ENCODE measurements around the gene PRR5L. TPM values are rescaled to one million over a fixed set of nuclear protein-coding genes. Genes with fewer than 3 reads are reported as not detected.

Gene PRR5L
- total and polyA plus RNA-seq, 2 experiments from 2014 or later = 3.1 to 7.5 TPM

DNA sequence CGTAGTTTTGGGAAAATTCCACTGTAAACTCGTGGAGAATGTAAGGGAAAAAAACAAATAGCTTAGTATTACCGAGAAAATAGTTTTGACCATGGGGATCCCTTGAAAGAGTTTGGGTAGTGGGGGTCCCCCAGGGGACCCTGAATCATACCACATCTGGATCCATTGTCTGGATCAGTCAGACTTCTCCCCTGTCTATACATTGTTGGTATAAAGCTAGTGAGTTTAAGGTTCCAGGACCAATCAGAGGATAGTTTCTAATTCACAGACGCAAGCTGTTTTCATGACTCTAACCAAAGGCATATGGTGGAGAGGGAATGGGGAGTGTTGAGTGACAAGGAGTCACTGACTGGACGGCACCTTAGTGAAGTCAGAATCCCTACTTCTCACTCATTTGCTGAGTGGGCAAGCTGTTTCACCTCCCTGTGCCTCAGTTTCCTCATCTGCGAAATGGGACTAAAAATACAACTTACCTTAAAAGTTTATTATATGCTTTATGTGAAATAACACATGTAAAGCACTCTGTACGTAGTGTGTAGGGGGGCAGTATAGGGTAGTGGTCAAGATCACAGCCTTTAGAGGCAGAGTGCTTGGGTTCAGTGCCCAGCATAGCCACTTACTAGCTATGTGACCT, 123.8 kb downstream of the PRR5L start:
- TF ChIP-seq, protein P1, sequence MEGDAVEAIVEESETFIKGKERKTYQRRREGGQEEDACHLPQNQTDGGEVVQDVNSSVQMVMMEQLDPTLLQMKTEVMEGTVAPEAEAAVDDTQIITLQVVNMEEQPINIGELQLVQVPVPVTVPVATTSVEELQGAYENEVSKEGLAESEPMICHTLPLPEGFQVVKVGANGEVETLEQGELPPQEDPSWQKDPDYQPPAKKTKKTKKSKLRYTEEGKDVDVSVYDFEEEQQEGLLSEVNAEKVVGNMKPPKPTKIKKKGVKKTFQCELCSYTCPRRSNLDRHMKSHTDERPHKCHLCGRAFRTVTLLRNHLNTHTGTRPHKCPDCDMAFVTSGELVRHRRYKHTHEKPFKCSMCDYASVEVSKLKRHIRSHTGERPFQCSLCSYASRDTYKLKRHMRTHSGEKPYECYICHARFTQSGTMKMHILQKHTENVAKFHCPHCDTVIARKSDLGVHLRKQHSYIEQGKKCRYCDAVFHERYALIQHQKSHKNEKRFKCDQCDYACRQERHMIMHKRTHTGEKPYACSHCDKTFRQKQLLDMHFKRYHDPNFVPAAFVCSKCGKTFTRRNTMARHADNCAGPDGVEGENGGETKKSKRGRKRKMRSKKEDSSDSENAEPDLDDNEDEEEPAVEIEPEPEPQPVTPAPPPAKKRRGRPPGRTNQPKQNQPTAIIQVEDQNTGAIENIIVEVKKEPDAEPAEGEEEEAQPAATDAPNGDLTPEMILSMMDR (IDR thresholded peaks at IDR 0.05; ENCODE audit: poor library complexity) = no peak
- TF ChIP-seq EZH2phosphoT487 (IDR thresholded peaks at IDR 0.05; ENCODE audit: low read depth, severe bottlenecking, unreplicated experiment) (no peak), EZH2 (IDR thresholded peaks at IDR 0.05; ENCODE audit: borderline replicate concordance) (no peak)
- Histone ChIP-seq H3K9me2 (replicated peaks; ENCODE audit: insufficient read depth) (no peaks in the 10 kb centered on the region), H3K79me2 (no peaks in the 10 kb centered on the region), H3K27me3 (no peaks in the 10 kb centered on the region), H4K20me1 (ENCODE audit: insufficient read depth, poor library complexity, severe bottlenecking) (no peaks in the 10 kb centered on the region), H2AFZ (no peak overlapping the region), H3K9me3 (ENCODE audit: low read depth) (no peaks in the 10 kb centered on the region), H3K4me3 (no peak overlapping the region), H3K27ac (peak overlapping the region; percentile 21), H3K36me3 (replicated peaks; ENCODE audit: insufficient read depth, low read depth) (no peaks in the 10 kb centered on the region), H3K4me2 (no peak overlapping the region), H3K4me1 (ENCODE audit: insufficient read depth) (peaks cover 12% of the 10 kb centered on the region)
- 75% methylated on average over 7 of the region's 7 CpGs for WGBS (ENCODE audit: low lambda C conversion rate, missing lambda C conversion rate)
- no peak for DNase-seq (ENCODE audit: low spot score)

DNA sequence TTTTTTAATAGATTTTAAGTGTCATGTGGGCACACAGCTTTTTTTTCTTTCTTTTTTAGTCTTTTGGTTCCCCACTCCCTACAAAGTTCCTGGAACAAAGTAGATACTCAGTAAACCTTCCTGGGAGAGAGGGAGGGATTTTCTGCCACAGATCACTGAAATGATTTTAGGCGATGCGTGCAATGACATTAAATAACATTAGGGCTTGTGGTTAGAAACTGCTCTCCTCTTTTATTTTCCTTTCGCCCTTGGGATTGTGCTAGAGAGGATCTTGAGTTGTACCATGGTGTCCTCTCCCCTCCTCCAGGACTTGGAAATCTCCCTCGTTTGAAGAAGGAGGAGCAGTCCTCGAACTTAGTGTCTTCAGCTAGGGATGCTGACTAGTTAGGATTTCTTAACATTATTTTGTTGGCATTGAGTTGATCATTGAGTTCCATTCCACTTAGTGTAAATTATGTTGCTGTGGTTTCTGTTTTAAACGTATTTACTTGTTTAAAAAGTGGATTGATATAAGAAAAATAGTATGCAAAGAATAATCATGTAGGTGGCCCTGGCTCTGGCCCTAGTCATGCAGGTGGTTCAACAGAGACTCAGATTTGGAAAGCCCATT, 125.6 kb downstream of the PRR5L start:
- Histone ChIP-seq H3K9me3 (ENCODE audit: low read depth) (no peaks in the 10 kb centered on the region), H3K9me2 (replicated peaks; ENCODE audit: insufficient read depth) (no peaks in the 10 kb centered on the region), H2AFZ (no peak overlapping the region), H3K4me1 (ENCODE audit: insufficient read depth) (peaks cover 12% of the 10 kb centered on the region), H3K27ac (peak overlapping the region; percentile 28), H3K27me3 (no peaks in the 10 kb centered on the region), H3K4me2 (peak overlapping the region; percentile 0), H3K4me3 (no peak overlapping the region), H3K79me2 (no peaks in the 10 kb centered on the region), H3K36me3 (replicated peaks; ENCODE audit: insufficient read depth, low read depth) (no peaks in the 10 kb centered on the region), H4K20me1 (ENCODE audit: insufficient read depth, poor library complexity, severe bottlenecking) (no peaks in the 10 kb centered on the region)
- WGBS (ENCODE audit: low lambda C conversion rate, missing lambda C conversion rate) = 79% methylated on average over 6 of the region's 6 CpGs
- no peak for DNase-seq (ENCODE audit: low spot score)
- no peak for TF ChIP-seq EZH2phosphoT487 (IDR thresholded peaks at IDR 0.05; ENCODE audit: low read depth, severe bottlenecking, unreplicated experiment)

DNA sequence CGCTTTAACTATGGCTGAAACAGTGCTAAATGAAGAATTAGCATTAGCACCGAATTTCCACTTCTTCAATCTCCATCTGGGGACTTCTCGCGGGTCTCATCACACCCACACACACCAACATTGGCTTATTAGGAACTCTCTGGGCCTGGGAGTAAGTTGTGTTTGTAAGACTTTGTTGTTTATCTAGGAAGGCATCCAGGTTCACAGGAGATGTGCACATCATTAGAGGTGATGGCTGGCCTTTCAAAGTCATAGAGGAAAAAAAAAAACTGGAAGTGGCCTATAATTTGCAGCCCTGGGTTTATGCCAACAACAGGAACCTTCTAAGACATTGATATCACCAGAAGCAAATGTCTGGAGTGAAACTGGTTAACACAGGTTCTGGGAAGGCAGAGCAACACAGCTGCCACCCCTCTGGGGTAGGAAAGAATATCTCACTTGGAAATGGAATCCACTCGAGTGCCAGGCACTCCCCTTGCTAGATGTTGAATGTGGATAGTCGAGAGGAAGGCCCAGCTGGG, 129.5 kb downstream of the PRR5L start:
- WGBS (ENCODE audit: low lambda C conversion rate, missing lambda C conversion rate) = 88% methylated on average over 6 of the region's 6 CpGs
- H3K36me3 ChIP-seq (replicated peaks; ENCODE audit: insufficient read depth, low read depth) = no peaks in the 10 kb centered on the region
- DNase-seq (ENCODE audit: low spot score) = no peak
- TF ChIP-seq EZH2phosphoT487 (IDR thresholded peaks at IDR 0.05; ENCODE audit: low read depth, severe bottlenecking, unreplicated experiment) = no peak
- TF ChIP-seq, protein P1 (IDR thresholded peaks at IDR 0.05; ENCODE audit: poor library complexity) = no peak
- no peak for TF ChIP-seq EZH2 (IDR thresholded peaks at IDR 0.05; ENCODE audit: borderline replicate concordance)
- no peak overlapping the region for H3K4me3 ChIP-seq
- H3K9me2 ChIP-seq (replicated peaks; ENCODE audit: insufficient read depth) = no peaks in the 10 kb centered on the region
- H3K27ac ChIP-seq = no peak overlapping the region
- no peak overlapping the region for H2AFZ ChIP-seq
- H3K27me3 ChIP-seq = no peaks in the 10 kb centered on the region
- H3K79me2 ChIP-seq = no peaks in the 10 kb centered on the region
- H3K4me1 ChIP-seq (ENCODE audit: insufficient read depth) = peaks cover 7% of the 10 kb centered on the region
- H4K20me1 ChIP-seq (ENCODE audit: insufficient read depth, poor library complexity, severe bottlenecking) = no peaks in the 10 kb centered on the region
- H3K9me3 ChIP-seq (ENCODE audit: low read depth) = no peaks in the 10 kb centered on the region
- H3K4me2 ChIP-seq = no peak overlapping the region

DNA sequence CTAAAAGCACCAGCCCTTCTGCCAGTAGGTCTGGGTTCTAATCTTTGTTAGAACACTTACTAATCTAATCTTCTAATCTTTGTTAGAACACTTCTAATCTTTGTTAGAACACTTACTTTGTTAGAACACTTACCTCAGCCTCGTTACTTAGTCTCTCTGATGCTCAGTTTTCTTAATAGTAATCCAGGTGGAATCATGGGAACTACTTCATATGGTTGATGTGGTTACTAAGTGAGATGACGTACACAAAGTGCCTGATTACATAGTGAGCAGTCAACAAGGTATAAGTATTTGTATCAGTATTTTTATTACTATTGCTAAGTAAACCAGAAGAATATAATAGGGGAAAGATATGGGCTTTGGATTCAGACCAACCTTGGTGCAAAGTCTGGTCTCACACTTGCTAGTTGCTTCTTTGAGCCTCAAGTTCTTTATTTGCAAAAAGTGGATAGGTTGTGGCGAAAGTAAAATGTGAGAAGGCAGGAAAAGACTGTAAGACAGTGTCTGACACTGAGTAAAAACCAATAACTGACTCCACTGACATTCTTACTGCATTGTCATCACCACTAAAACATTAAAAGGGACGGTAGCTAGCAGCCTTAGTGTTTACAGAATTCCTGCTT, 130.2 kb downstream of the PRR5L start:
- TF ChIP-seq, protein P1 (IDR thresholded peaks at IDR 0.05; ENCODE audit: poor library complexity) = no peak
- TF ChIP-seq EZH2phosphoT487 (IDR thresholded peaks at IDR 0.05; ENCODE audit: low read depth, severe bottlenecking, unreplicated experiment) (no peak), EZH2 (IDR thresholded peaks at IDR 0.05; ENCODE audit: borderline replicate concordance) (no peak)
- Histone ChIP-seq H3K4me3 (no peak overlapping the region), H3K27ac (no peak overlapping the region), H3K9me2 (replicated peaks; ENCODE audit: insufficient read depth) (no peaks in the 10 kb centered on the region), H3K27me3 (no peaks in the 10 kb centered on the region), H3K4me2 (no peak overlapping the region), H3K36me3 (replicated peaks; ENCODE audit: insufficient read depth, low read depth) (no peaks in the 10 kb centered on the region), H3K79me2 (no peaks in the 10 kb centered on the region), H2AFZ (no peak overlapping the region), H4K20me1 (ENCODE audit: insufficient read depth, poor library complexity, severe bottlenecking) (no peaks in the 10 kb centered on the region), H3K9me3 (ENCODE audit: low read depth) (no peaks in the 10 kb centered on the region), H3K4me1 (ENCODE audit: insufficient read depth) (peaks cover 4% of the 10 kb centered on the region)
- no peak for DNase-seq (ENCODE audit: low spot score)
- WGBS (ENCODE audit: low lambda C conversion rate, missing lambda C conversion rate) = 68% methylated on average over 4 of the region's 4 CpGs
